ENCODE data around the gene E2F3.
"Not testable (repeated sequence)": the region's sequence is repeated elsewhere in the genome, so short reads cannot be mapped to it uniquely, and the experiment has no call there.

E2F3 gene

GRCh38 chr6:20434766-20435165 is 33.1 kb downstream of the E2F3 start:
- DNase-seq = no peak

- DNase-seq = no peak
These were observed 35.0 kb downstream of the E2F3 start for GRCh38 chr6:20436719-20437118.

GRCh38 chr6:20437639-20438038 is 36.0 kb downstream of the E2F3 start:
- DNase-seq = no peak

- no peak for DNase-seq
These were observed 36.9 kb downstream of the E2F3 start for GRCh38 chr6:20438462-20439070.

GRCh38 chr6:20439558-20439957 is 37.9 kb downstream of the E2F3 start:
- no peak for DNase-seq

- DNase-seq = no peak
These were observed 38.6 kb downstream of the E2F3 start for GRCh38 chr6:20440296-20440695.

- DNase-seq = no peak
These were observed 39.6 kb downstream of the E2F3 start for GRCh38 chr6:20441236-20441635.

GRCh38 chr6:20441921-20442320 is 40.2 kb downstream of the E2F3 start:
- DNase-seq = no peak

- DNase-seq = no peak
These were observed 43.1 kb downstream of the E2F3 start for GRCh38 chr6:20444786-20445271.

GRCh38 chr6:20447157-20447556 is 45.5 kb downstream of the E2F3 start:
- no peak for DNase-seq

- no peak for DNase-seq
These were observed 46.0 kb downstream of the E2F3 start for GRCh38 chr6:20447581-20448132.

- no peak for DNase-seq
These were observed 47.1 kb downstream of the E2F3 start for GRCh38 chr6:20448828-20449227.

GRCh38 chr6:20454204-20454824 is 52.6 kb downstream of the E2F3 start:
- DNase-seq = no peak

- DNase-seq = no peak
These were observed 53.7 kb downstream of the E2F3 start for GRCh38 chr6:20455251-20455940.

GRCh38 chr6:20458027-20458894 is 56.6 kb downstream of the E2F3 start:
- no peak for DNase-seq

GRCh38 chr6:20459682-20460081 is 58.0 kb downstream of the E2F3 start:
- DNase-seq = no peak

GRCh38 chr6:20461576-20461975 is 59.9 kb downstream of the E2F3 start:
- DNase-seq = no peak

- DNase-seq = no peak
These were observed 61.7 kb downstream of the E2F3 start for GRCh38 chr6:20463396-20463795.

- DNase-seq = no peak
These were observed 62.4 kb downstream of the E2F3 start for GRCh38 chr6:20464041-20464440.

GRCh38 chr6:20464847-20465246 is 63.2 kb downstream of the E2F3 start:
- no peak for DNase-seq

- DNase-seq = not testable (repeated sequence)
These were observed 63.9 kb downstream of the E2F3 start for GRCh38 chr6:20465616-20466015.

- DNase-seq = no peak
These were observed 65.8 kb downstream of the E2F3 start for GRCh38 chr6:20467437-20467836.

GRCh38 chr6:20468209-20468608 is 66.5 kb downstream of the E2F3 start:
- no peak for DNase-seq

Data from hippocampal formation (tissue), 2 donors.